SH-SY5Y (cell line): Measurements from ENCODE around the gene MIOX.

Experiments used
- GATA2 ChIP-seq: IDR thresholded peaks from 2 replicates; pipeline ENCODE4 v1.6.1; 2011; ENCODE audit warnings: mild to moderate bottlenecking, low read depth, low read length
- GATA3 ChIP-seq: IDR thresholded peaks from 2 replicates; pipeline ENCODE4 v1.6.1; 2011; ENCODE audit warnings: low read depth, mild to moderate bottlenecking, low read length, moderate library complexity

Gene MIOX

GRCh38 chr22:50474710-50475651 is 11.7 kb upstream of the MIOX start, which contains the start of gene SBF1:
Gene SBF1, minus strand, starts transcription at chr22:50475035. Its CDS starts 195 bp downstream, at chr22:50474840.
- TF ChIP-seq GATA2 (no peak), GATA3 (no peak)

GRCh38 chr22:50475652-50476002 is 11.0 kb upstream of the MIOX start:
- TF ChIP-seq GATA3 (no peak), GATA2 (no peak)

- TF ChIP-seq GATA2 (no peak), GATA3 (no peak)
Measured at GRCh38 chr22:50476868-50477267, 9.8 kb upstream of the MIOX start.

- no peak for TF ChIP-seq GATA3
- no peak for TF ChIP-seq GATA2
Measured at GRCh38 chr22:50477923-50478322, 8.7 kb upstream of the MIOX start.

GRCh38 chr22:50479721-50480120 is 6.9 kb upstream of the MIOX start:
- no peak for TF ChIP-seq GATA2
- TF ChIP-seq GATA3, result no peak

GRCh38 chr22:50481045-50481439 is 5.6 kb upstream of the MIOX start:
- TF ChIP-seq GATA2 (no peak), GATA3 (no peak)

GRCh38 chr22:50481440-50482106 is 5.1 kb upstream of the MIOX start, which contains the start of gene ADM2:
Gene ADM2, plus strand, starts transcription at chr22:50481543. Its CDS starts 305 bp downstream, at chr22:50481848.
- TF ChIP-seq GATA2 (no peak), GATA3 (no peak)

- TF ChIP-seq GATA3 (no peak), GATA2 (no peak)
Measured at GRCh38 chr22:50482107-50483074, 4.3 kb upstream of the MIOX start.

GRCh38 chr22:50483106-50483505 is 3.6 kb upstream of the MIOX start:
- no peak for TF ChIP-seq GATA3
- TF ChIP-seq GATA2, result no peak

GRCh38 chr22:50483556-50483955 is 3.1 kb upstream of the MIOX start:
- no peak for TF ChIP-seq GATA3
- no peak for TF ChIP-seq GATA2

GRCh38 chr22:50483977-50484853 is 2.4 kb upstream of the MIOX start:
- TF ChIP-seq GATA2 (no peak), GATA3 (no peak)

GRCh38 chr22:50485221-50486131 is 1.2 kb upstream of the MIOX start:
- TF ChIP-seq GATA3 (no peak), GATA2 (no peak)
